CMK (cell line): ENCODE data around the gene PAX3.
"Not testable (repeated sequence)": the region's sequence is repeated elsewhere in the genome, so short reads cannot be mapped to it uniquely, and the experiment has no call there.

ENCODE experiments used
- DNase-seq: peaks from one replicate; pipeline ENCODE4 v3.0.0-alpha.2; 2010; ENCODE audit warnings: low read depth

Gene PAX3

DNA sequence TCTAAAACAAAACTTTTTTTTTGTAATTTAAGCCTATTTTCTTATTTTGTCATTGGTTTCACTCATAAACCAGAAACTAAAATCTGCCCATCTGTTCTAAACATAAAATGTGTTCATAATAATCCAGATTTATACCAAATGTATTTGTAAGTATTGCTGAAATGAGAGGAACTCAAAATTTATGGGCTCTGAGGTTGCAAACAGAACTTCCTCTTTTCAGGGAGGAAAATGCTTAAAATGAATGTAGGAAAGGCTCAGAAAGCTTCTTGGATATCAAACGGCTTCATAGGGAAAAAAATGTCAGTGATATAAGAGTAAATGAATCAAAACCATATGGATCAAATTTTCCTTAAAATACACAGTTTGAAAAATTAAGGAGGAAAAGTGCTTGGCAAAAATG, 83.9 kb downstream of the PAX3 start:
- no peak for DNase-seq

- no peak for DNase-seq
Measured at GRCh38 chr2:222213049-222213448, 85.7 kb downstream of the PAX3 start.

GRCh38 chr2:222212571-222212970, 86.2 kb downstream of the PAX3 start:
- DNase-seq, result no peak

- no peak for DNase-seq
Measured at GRCh38 chr2:222208010-222208690, 90.6 kb downstream of the PAX3 start.

- DNase-seq, result no peak
Measured at GRCh38 chr2:222205136-222205535, 93.7 kb downstream of the PAX3 start.

- DNase-seq, result no peak
Measured at GRCh38 chr2:222203041-222203440, 95.8 kb downstream of the PAX3 start.

GRCh38 chr2:222196159-222196558, 102.6 kb downstream of the PAX3 start:
- no peak for DNase-seq

DNA sequence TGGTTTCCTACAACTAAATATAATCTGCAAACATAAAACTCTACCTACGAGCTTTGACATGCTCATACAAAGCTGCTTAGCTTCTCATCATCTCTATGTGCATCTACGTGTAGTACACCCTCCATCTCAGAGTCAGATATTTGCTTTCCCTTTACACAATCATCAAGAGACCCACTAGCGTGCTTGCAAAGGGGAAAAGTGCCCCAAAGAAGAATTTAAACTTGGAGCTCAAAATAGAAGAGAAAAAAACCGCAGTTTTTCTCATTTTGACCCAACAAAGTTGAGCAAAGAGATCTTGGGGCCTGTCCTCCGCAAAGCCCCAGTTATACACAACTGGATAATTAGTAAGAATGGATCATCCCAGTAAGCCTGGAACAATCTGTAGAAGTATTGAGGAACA, 104.1 kb downstream of the PAX3 start:
- no peak for DNase-seq

GRCh38 chr2:222193328-222193983, 105.3 kb downstream of the PAX3 start:
- no peak for DNase-seq

- DNase-seq, result no peak
Measured at GRCh38 chr2:222180619-222181018, 118.2 kb downstream of the PAX3 start.

- no peak for DNase-seq
Measured at GRCh38 chr2:222179592-222179991, 119.2 kb downstream of the PAX3 start.

- no peak for DNase-seq
Measured at GRCh38 chr2:222178450-222178849, 120.3 kb downstream of the PAX3 start.

DNA sequence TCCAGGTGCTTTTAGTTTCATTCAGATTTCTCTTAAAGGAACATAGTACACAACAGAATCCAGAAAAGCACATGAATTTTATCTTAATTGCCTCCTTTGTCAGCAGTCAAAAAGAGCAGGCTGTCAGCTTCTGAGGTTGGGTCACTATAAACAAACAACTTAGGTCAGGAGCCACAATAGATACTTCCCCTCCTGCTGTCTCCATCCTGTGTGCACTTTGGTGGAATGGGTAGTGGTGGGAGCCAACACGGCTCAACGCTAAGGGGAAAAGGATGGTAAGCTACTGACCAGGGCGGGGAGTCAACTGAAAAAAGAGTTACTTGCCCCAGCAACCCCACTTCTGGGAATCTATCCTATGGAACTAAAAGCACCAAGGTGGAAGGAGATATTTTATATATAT, 121.9 kb downstream of the PAX3 start:
- no peak for DNase-seq

GRCh38 chr2:222174450-222174849, 124.3 kb downstream of the PAX3 start:
- DNase-seq, result no peak

DNA sequence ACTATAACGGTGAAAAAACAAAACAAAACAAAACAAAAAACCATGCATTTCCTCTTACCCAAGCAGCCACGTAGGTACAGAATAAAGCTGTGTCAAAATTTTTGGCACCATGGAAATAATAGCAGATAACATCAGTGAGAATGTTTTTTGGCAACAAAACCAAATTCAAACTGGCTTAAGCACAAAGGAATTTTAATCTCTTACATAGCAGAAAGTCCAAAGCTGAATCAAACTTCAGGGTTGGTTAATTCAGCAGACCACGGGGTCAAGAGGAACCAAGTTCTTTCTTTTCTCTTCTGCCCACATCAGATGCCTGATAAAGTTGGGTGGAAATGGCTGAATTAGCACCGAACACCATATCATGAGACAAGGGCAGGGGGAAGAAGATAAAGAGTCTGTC, 129.5 kb downstream of the PAX3 start:
- no peak for DNase-seq

- DNase-seq, result no peak
Measured at GRCh38 chr2:222167762-222168161, 131.0 kb downstream of the PAX3 start.

DNA sequence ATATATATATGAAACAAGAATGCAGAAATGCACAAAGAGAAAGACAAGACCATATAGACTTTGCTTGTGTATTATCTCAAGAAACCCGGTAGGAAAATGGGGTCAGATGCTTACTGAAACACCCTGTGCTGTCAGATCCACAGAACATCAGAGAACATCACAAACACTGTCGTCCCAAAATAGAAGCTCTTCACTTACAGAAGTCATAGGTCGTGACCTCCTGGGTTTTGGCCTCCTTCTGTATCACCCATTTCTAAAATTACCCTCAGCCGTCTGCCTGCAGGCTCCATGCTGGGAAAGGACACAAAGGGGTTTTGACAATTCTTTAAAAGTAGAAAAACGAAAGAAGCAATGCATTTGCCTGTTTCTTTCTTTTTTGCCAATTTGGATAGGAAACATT, 137.9 kb downstream of the PAX3 start:
- no peak for DNase-seq

- no peak for DNase-seq
Measured at GRCh38 chr2:222160125-222160524, 138.7 kb downstream of the PAX3 start.

GRCh38 chr2:222159221-222159620, 139.6 kb downstream of the PAX3 start:
- no peak for DNase-seq

DNA sequence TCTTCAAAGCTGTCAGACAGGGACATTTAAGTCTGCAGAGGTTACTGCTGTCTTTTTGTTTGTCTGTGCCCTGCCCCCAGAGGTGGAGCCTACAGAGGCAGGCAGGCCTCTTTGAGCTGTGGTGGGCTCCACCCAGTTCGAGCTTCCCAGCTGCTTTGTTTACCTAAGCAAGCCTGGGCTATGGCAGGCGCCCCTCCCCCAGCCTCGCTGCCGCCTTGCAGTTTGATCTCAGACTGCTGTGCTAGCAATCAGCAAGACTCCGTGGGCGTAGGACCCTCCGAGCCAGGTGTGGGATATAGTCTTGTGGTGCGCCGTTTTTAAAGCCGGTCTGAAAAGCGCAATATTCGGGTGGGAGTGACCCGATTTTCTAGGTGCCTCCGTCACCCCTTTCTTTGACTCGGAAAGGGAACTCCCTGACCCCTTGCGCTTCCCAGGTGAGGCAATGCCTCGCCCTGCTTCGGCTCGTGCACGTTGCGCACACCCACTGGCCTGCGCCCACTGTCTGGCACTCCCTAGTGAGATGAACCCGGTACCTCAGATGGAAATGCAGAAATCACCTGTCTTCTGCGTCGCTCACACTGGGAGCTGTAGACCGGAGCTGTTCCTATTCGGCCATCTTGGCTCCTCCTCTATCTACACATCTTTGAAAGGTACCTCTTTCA, 143.7 kb downstream of the PAX3 start:
- DNase-seq, result not testable (repeated sequence)
